Measurements from ENCODE around the gene CHIT1. TPM values are rescaled to one million over a fixed set of nuclear protein-coding genes. Genes with fewer than 3 reads are reported as not detected.

CHIT1 gene
- total and polyA plus RNA-seq, 9 of the 15 experiments (the other 6 are each of a cell fraction or from before 2014, with no cell fraction given): not detected

DNA sequence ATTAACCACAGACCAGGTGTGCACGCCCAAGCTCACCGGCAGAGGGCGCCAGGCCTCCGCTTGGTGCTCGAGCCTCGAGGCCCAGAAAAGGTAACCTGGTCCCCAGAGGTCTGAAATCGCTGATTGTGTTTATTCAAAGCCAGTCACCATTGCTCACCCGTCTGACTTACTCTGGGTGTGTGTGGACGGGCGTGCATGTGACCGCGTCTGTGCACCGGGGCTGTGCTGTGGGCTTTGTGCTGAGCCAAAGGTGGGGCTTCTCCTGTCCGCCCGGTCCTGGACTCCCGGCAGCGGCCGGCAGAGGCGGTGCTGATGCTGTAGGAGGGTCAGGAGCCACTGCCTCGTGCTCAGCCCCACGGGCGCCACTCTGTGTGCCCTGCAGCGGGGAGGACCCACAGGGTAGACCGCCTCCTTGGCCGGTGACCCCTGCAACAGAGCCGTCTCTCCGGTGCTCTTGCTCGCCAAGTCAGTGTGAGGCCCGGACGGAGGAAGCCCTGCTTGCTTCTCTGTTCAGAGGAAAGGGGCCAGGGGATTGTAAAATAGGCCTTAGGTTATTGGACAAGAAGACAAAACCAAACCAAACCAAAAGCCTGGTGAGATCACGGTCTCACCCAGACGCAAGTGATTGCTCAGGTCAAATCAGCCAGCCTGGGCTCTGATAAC lies 43.9 kb upstream of the CHIT1 start (continued):
- TF ChIP-seq, protein P1, sequence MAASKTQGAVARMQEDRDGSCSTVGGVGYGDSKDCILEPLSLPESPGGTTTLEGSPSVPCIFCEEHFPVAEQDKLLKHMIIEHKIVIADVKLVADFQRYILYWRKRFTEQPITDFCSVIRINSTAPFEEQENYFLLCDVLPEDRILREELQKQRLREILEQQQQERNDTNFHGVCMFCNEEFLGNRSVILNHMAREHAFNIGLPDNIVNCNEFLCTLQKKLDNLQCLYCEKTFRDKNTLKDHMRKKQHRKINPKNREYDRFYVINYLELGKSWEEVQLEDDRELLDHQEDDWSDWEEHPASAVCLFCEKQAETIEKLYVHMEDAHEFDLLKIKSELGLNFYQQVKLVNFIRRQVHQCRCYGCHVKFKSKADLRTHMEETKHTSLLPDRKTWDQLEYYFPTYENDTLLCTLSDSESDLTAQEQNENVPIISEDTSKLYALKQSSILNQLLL (CRISPR knock-in tag; IDR thresholded peaks at IDR 0.05; ENCODE audit: borderline replicate concordance): no peak
- TF ChIP-seq EZH2 (IDR thresholded peaks at IDR 0.05; ENCODE audit: borderline replicate concordance, low read depth, low read length) (no peak), SLC30A9 (CRISPR knock-in tag; IDR thresholded peaks at IDR 0.05) (no peak), TGIF2 (CRISPR knock-in tag; IDR thresholded peaks at IDR 0.05) (no peak), SMAD3 (CRISPR knock-in tag; conservative IDR thresholded peaks at IDR 0.05) (no peak), SIRT6 (IDR thresholded peaks at IDR 0.05; ENCODE audit: low read depth, low read length) (no peak), SMARCE1 (IDR thresholded peaks at IDR 0.05) (no peak), KAT7 (CRISPR knock-in tag; IDR thresholded peaks at IDR 0.05; ENCODE audit: borderline replicate concordance) (peak; percentile 65; the same call in 1 of the 2 replicates), HNRNPK (IDR thresholded peaks at IDR 0.05; ENCODE audit: low read depth, low read length, poor library complexity, severe bottlenecking) (no peak)
- TF ChIP-seq, protein P2, sequence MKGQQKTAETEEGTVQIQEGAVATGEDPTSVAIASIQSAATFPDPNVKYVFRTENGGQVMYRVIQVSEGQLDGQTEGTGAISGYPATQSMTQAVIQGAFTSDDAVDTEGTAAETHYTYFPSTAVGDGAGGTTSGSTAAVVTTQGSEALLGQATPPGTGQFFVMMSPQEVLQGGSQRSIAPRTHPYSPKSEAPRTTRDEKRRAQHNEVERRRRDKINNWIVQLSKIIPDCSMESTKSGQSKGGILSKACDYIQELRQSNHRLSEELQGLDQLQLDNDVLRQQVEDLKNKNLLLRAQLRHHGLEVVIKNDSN (CRISPR knock-in tag; IDR thresholded peaks at IDR 0.05): peak; percentile 24; the same call in 1 of the 2 replicates
- TF ChIP-seq, protein P3, sequence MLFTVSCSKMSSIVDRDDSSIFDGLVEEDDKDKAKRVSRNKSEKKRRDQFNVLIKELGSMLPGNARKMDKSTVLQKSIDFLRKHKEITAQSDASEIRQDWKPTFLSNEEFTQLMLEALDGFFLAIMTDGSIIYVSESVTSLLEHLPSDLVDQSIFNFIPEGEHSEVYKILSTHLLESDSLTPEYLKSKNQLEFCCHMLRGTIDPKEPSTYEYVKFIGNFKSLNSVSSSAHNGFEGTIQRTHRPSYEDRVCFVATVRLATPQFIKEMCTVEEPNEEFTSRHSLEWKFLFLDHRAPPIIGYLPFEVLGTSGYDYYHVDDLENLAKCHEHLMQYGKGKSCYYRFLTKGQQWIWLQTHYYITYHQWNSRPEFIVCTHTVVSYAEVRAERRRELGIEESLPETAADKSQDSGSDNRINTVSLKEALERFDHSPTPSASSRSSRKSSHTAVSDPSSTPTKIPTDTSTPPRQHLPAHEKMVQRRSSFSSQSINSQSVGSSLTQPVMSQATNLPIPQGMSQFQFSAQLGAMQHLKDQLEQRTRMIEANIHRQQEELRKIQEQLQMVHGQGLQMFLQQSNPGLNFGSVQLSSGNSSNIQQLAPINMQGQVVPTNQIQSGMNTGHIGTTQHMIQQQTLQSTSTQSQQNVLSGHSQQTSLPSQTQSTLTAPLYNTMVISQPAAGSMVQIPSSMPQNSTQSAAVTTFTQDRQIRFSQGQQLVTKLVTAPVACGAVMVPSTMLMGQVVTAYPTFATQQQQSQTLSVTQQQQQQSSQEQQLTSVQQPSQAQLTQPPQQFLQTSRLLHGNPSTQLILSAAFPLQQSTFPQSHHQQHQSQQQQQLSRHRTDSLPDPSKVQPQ (CRISPR knock-in tag; IDR thresholded peaks at IDR 0.05; ENCODE audit: borderline replicate concordance): no peak
- TF ChIP-seq, protein P4, sequence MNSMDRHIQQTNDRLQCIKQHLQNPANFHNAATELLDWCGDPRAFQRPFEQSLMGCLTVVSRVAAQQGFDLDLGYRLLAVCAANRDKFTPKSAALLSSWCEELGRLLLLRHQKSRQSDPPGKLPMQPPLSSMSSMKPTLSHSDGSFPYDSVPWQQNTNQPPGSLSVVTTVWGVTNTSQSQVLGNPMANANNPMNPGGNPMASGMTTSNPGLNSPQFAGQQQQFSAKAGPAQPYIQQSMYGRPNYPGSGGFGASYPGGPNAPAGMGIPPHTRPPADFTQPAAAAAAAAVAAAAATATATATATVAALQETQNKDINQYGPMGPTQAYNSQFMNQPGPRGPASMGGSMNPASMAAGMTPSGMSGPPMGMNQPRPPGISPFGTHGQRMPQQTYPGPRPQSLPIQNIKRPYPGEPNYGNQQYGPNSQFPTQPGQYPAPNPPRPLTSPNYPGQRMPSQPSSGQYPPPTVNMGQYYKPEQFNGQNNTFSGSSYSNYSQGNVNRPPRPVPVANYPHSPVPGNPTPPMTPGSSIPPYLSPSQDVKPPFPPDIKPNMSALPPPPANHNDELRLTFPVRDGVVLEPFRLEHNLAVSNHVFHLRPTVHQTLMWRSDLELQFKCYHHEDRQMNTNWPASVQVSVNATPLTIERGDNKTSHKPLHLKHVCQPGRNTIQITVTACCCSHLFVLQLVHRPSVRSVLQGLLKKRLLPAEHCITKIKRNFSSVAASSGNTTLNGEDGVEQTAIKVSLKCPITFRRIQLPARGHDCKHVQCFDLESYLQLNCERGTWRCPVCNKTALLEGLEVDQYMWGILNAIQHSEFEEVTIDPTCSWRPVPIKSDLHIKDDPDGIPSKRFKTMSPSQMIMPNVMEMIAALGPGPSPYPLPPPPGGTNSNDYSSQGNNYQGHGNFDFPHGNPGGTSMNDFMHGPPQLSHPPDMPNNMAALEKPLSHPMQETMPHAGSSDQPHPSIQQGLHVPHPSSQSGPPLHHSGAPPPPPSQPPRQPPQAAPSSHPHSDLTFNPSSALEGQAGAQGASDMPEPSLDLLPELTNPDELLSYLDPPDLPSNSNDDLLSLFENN (IDR thresholded peaks at IDR 0.05; ENCODE audit: low read depth in 2 of 2, low read length in 2 of 2): peak in 1 of 2 experiments; percentile 53; a peak in 1 of 4 replicates
